ENCODE data around the gene UNC45B. TPM values are rescaled to one million over a fixed set of nuclear protein-coding genes. Genes with fewer than 3 reads are reported as not detected.

The UNC45B gene
- total and polyA plus RNA-seq, 2 of the 8 experiments (the other 6 are each of a cell fraction or from before 2014, with no cell fraction given) = 0.06 to 0.15 TPM

DNA sequence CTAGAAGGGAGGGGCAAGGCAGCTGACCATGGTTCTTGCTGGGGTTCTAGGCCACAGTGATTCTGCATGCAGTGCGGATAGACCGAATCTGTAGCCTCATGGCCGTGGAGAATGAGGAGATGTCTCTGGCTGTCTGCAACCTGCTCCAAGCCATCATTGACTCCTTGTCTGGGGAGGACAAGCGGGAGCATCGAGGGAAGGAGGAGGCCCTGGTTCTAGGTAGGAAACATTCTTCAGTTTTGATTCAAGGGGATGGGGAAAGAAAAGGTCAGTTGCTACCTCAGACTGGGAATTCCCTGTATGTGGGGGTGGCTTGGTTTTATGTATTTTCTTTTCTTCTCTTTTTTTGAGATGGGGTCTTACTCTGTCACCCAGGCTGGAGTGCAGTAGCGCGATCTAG is 7.6 kb downstream of the UNC45B start (continued):
- TF ChIP-seq CHD7 (IDR thresholded peaks at IDR 0.05; ENCODE audit: insufficient replicate concordance, low read length) = no peak
